Fibroblast of skin of left biceps (primary cell): ENCODE measurements around the gene LINGO4.

Experiments
- DNase-seq, 2 experiments: peaks; one replicate each; pipeline ENCODE4 v3.0.0-alpha.2; 2013; ENCODE audit warnings: low read depth in 2 of 2

The LINGO4 gene

GRCh38 chr1:151805066-151805820, at the start of gene LINGO4:
TSS of gene LINGO4 (minus strand) at chr1:151805419. CDS start at chr1:151802704, 2,715 bp downstream.
- DNase-seq, result no peak

GRCh38 chr1:151854658-151855057, 49.4 kb upstream of the LINGO4 start:
- DNase-seq, result no peak

GRCh38 chr1:151853411-151853943, 48.3 kb upstream of the LINGO4 start, which contains the start of gene THEM5:
TSS of gene THEM5 (minus strand) at chr1:151853712. CDS start at chr1:151853565, 147 bp downstream.
- no peak for DNase-seq

GRCh38 chr1:151852733-151853132, 47.5 kb upstream of the LINGO4 start:
- no peak for DNase-seq

- no peak for DNase-seq
These were observed 46.7 kb upstream of the LINGO4 start for GRCh38 chr1:151851886-151852285.

- DNase-seq, result no peak
These were observed 44.7 kb upstream of the LINGO4 start for GRCh38 chr1:151849871-151850270.

GRCh38 chr1:151849126-151849525, 43.9 kb upstream of the LINGO4 start:
- DNase-seq, result no peak

GRCh38 chr1:151847867-151848596, 42.8 kb upstream of the LINGO4 start:
- no peak for DNase-seq

GRCh38 chr1:151846686-151847237, 41.5 kb upstream of the LINGO4 start:
- DNase-seq, result no peak

GRCh38 chr1:151846062-151846568, 40.9 kb upstream of the LINGO4 start:
- DNase-seq, result no peak

GRCh38 chr1:151843398-151843797, 38.2 kb upstream of the LINGO4 start:
- no peak for DNase-seq

GRCh38 chr1:151841141-151841540, 35.9 kb upstream of the LINGO4 start:
- no peak for DNase-seq

GRCh38 chr1:151840421-151840820, 35.2 kb upstream of the LINGO4 start:
- no peak for DNase-seq

GRCh38 chr1:151839457-151840403, 34.5 kb upstream of the LINGO4 start, which contains the start of gene C2CD4D:
TSS of gene C2CD4D (minus strand) at chr1:151839820. CDS start at chr1:151838989, 831 bp downstream.
- DNase-seq, result no peak

GRCh38 chr1:151839082-151839412, 33.8 kb upstream of the LINGO4 start:
- no peak for DNase-seq

- no peak for DNase-seq
These were observed 33.2 kb upstream of the LINGO4 start for GRCh38 chr1:151838222-151839081.

- DNase-seq, result no peak
These were observed 32.6 kb upstream of the LINGO4 start for GRCh38 chr1:151837884-151838221.

- no peak for DNase-seq
These were observed 32.0 kb upstream of the LINGO4 start for GRCh38 chr1:151837197-151837596.

GRCh38 chr1:151835596-151835995, 30.4 kb upstream of the LINGO4 start:
- DNase-seq, result no peak

- DNase-seq, result no peak
These were observed 29.0 kb upstream of the LINGO4 start for GRCh38 chr1:151834239-151834638.
